NCI-H146 treated with DMSO at 0.1 percent for 48 hours (cell line): Measurements from ENCODE around the gene CYB561D1.
"Not testable (repeated sequence)": the region's sequence is repeated elsewhere in the genome, so short reads cannot be mapped to it uniquely, and the experiment has no call there.

ENCODE experiments used
- DNase-seq: peaks from one replicate; lab custom pipeline; 2025; ENCODE audit not compliant: unreplicated experiment; lab: John Stamatoyannopoulos, UW

CYB561D1 gene

GRCh38 chr1:109493805-109494539 lies at the start of gene CYB561D1:
Gene CYB561D1, plus strand, starts transcription at chr1:109494094. Its CDS starts 46 bp downstream, at chr1:109494140.
- DNase-seq: peak; percentile 66

- no peak for DNase-seq
Measured at GRCh38 chr1:109444346-109444745, 49.5 kb upstream of the CYB561D1 start.

GRCh38 chr1:109445949-109446695 lies 47.8 kb upstream of the CYB561D1 start:
- not testable (repeated sequence) for DNase-seq

- DNase-seq: no peak
Measured at GRCh38 chr1:109447524-109447923, 46.4 kb upstream of the CYB561D1 start.

- DNase-seq: no peak
Measured at GRCh38 chr1:109454497-109455133, 39.3 kb upstream of the CYB561D1 start.

- DNase-seq: no peak
Measured at GRCh38 chr1:109457819-109458218, 36.1 kb upstream of the CYB561D1 start.

GRCh38 chr1:109466125-109466451 lies 27.8 kb upstream of the CYB561D1 start:
- no peak for DNase-seq

- DNase-seq: no peak
Measured at GRCh38 chr1:109466452-109467300, 27.2 kb upstream of the CYB561D1 start, which contains the start of gene SYPL2. Gene SYPL2, plus strand, starts transcription at chr1:109466546. Its CDS starts 298 bp downstream, at chr1:109466844.

GRCh38 chr1:109467301-109467777 lies 26.6 kb upstream of the CYB561D1 start:
- DNase-seq: no peak

GRCh38 chr1:109468061-109468460 lies 25.8 kb upstream of the CYB561D1 start:
- DNase-seq: no peak

- no peak for DNase-seq
Measured at GRCh38 chr1:109468903-109469302, 25.0 kb upstream of the CYB561D1 start.

GRCh38 chr1:109470245-109470644 lies 23.6 kb upstream of the CYB561D1 start:
- no peak for DNase-seq

GRCh38 chr1:109472779-109473178 lies 21.1 kb upstream of the CYB561D1 start:
- DNase-seq: no peak

GRCh38 chr1:109473284-109474057 lies 20.4 kb upstream of the CYB561D1 start:
- not testable (repeated sequence) for DNase-seq

- DNase-seq: no peak
Measured at GRCh38 chr1:109474697-109475096, 19.2 kb upstream of the CYB561D1 start.

- DNase-seq: no peak
Measured at GRCh38 chr1:109475261-109475660, 18.6 kb upstream of the CYB561D1 start.

- DNase-seq: no peak
Measured at GRCh38 chr1:109476825-109477224, 17.1 kb upstream of the CYB561D1 start.

- no peak for DNase-seq
Measured at GRCh38 chr1:109477821-109478220, 16.1 kb upstream of the CYB561D1 start.

GRCh38 chr1:109478806-109479205 lies 15.1 kb upstream of the CYB561D1 start:
- no peak for DNase-seq

- no peak for DNase-seq
Measured at GRCh38 chr1:109479311-109479710, 14.6 kb upstream of the CYB561D1 start.
